ENCODE measurements around the gene JMJD4.

The JMJD4 gene

DNA sequence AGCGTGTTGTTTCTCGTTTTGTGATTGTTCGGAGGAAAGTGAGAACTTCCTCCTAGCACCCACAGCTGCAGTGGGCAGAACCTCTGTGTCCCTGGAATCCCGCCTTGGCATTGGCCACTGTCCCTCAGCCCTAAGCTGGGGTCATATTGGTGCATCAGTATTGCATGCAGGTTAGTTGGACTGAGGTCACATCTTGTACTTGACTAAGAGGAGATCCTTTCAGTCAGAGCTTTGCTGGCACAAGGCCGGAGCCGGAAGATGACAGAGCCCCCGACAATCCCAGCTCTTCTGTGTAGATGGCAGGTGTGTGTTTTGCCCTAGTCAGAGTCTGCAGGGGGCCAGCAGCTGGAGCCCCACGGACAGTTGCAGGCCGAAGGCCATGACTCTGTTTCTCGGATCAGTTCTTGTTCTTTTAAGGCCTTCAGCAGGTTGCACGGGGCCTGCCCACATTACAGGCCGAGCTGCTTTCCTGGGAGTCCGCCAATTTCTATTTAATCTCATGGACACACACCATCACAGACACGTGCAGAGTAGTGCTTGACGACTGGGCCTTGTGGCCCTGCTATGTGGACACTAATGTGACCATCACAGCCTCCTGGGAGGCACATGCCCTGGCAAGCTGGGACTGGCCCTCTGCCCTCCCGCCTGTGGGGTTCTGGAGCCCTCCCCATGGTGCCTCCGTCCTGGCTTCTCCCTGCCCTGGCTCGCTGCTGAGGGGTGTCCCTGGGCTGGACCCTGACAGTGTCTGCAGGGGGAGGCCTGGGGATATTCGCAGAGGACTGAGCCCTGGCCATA lies 15.0 kb upstream of the JMJD4 start:
- Histone ChIP-seq H3K27me3 (ENCODE audit: control insufficient read depth, low read length) (no peaks in the 10 kb centered on the region), H3K36me3 (ENCODE audit: control insufficient read depth, low read length) (no peaks in the 10 kb centered on the region; the same call in 1 of the 2 replicates), H3K4me3 (ENCODE audit: low read length) (no peak overlapping the region), H3K4me2 (ENCODE audit: low read length) (no peak overlapping the region), H3K27ac (ENCODE audit: low read depth, low read length) (no peak overlapping the region), H3K9me3 (ENCODE audit: control insufficient read depth, insufficient read depth, low read length) (no peaks in the 10 kb centered on the region), H4K20me1 (ENCODE audit: control insufficient read depth, insufficient read depth, low read depth, low read length) (0 out of 2 replicates have a peak, but pooled peaks cover 4% of the 10 kb centered on the region), H3F3A (ENCODE audit: control insufficient read depth, insufficient read depth) (no peaks in the 10 kb centered on the region), H3K79me2 (ENCODE audit: control insufficient read depth, low read length) (peaks cover 31% of the 10 kb centered on the region), H3K9me2 (replicated peaks; ENCODE audit: control insufficient read depth, low read length) (no peaks in the 10 kb centered on the region), H3K4me1 (ENCODE audit: control insufficient read depth, low read length) (no peaks in the 10 kb centered on the region)
- TF ChIP-seq, protein P1, sequence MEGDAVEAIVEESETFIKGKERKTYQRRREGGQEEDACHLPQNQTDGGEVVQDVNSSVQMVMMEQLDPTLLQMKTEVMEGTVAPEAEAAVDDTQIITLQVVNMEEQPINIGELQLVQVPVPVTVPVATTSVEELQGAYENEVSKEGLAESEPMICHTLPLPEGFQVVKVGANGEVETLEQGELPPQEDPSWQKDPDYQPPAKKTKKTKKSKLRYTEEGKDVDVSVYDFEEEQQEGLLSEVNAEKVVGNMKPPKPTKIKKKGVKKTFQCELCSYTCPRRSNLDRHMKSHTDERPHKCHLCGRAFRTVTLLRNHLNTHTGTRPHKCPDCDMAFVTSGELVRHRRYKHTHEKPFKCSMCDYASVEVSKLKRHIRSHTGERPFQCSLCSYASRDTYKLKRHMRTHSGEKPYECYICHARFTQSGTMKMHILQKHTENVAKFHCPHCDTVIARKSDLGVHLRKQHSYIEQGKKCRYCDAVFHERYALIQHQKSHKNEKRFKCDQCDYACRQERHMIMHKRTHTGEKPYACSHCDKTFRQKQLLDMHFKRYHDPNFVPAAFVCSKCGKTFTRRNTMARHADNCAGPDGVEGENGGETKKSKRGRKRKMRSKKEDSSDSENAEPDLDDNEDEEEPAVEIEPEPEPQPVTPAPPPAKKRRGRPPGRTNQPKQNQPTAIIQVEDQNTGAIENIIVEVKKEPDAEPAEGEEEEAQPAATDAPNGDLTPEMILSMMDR (IDR thresholded peaks at IDR 0.05; ENCODE audit: low read depth, low read length, poor library complexity, severe bottlenecking): no peak
- TF ChIP-seq EZH2phosphoT487 (IDR thresholded peaks at IDR 0.05; ENCODE audit: borderline replicate concordance, low read length): no peak

DNA sequence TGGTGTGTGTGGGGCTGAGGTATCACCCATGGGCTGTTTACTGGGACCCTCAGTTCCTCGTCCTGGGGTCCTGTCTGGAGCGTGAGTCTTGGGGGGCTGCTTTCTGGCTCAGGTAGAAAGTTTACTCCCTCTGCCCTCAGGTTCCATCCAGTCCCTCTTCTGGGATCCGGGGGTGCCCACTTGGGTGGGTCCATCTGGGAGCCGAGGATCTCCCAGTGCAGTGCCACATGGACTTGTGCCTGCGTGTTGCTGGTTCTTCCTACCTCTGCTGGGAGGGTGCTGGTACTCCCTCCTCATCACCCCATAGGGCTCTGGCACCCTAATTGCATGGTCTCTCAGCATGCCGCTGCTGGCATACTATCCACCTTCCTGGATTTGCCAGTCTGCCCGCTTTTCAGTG lies 14.1 kb upstream of the JMJD4 start:
- no peaks in the 10 kb centered on the region; the same call in 1 of the 2 replicates for H3K36me3 ChIP-seq (ENCODE audit: control insufficient read depth, low read length)
- H3K79me2 ChIP-seq (ENCODE audit: control insufficient read depth, low read length): peaks cover 40% of the 10 kb centered on the region

DNA sequence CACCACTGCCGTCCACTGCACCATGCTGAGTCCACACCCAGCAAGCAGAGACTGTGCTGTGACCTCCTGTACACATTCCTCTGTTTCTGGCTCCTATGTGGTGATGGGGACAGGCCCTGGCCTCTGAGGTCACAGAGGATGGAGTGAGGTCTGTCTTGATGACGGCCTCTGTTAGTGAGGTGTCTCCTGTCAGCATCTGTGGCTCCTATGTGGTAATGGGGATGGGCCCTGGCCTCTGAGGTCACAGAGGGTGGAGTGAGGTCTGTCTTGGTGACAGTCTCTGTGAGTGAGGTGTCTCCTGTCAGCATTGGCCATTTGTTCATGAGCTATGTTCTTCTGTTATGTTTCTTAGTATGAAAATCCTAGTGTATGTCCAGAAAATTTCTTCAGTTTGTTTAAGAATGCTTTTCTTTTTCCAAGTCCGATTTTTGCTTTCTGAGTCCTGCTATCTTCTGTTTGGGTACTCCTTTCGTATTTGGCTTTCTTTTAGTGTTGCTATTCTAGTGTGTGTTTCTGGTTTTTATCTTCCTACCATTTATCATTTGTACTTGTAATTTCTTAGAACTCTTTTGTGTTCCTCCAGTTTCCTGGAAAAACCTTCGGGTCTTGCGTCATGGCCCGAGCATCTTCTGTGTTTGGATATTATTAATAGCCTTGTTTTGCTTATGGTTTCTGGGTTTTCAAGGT lies 13.5 kb upstream of the JMJD4 start:
- TF ChIP-seq, protein P1 (IDR thresholded peaks at IDR 0.05; ENCODE audit: low read depth, low read length, poor library complexity, severe bottlenecking): no peak
- no peak for TF ChIP-seq EZH2phosphoT487 (IDR thresholded peaks at IDR 0.05; ENCODE audit: borderline replicate concordance, low read length)
- no peaks in the 10 kb centered on the region for H3K9me3 ChIP-seq (ENCODE audit: control insufficient read depth, insufficient read depth, low read length)
- no peak overlapping the region for H3K4me2 ChIP-seq (ENCODE audit: low read length)
- 0 out of 2 replicates have a peak, but pooled peaks cover 4% of the 10 kb centered on the region for H4K20me1 ChIP-seq (ENCODE audit: control insufficient read depth, insufficient read depth, low read depth, low read length)
- H3K9me2 ChIP-seq (replicated peaks; ENCODE audit: control insufficient read depth, low read length): no peaks in the 10 kb centered on the region
- peaks cover 41% of the 10 kb centered on the region for H3K79me2 ChIP-seq (ENCODE audit: control insufficient read depth, low read length)
- H3K27ac ChIP-seq (ENCODE audit: low read depth, low read length): no peak overlapping the region
- H3K4me3 ChIP-seq (ENCODE audit: low read length): no peak overlapping the region
- no peaks in the 10 kb centered on the region for H3F3A ChIP-seq (ENCODE audit: control insufficient read depth, insufficient read depth)
- H3K4me1 ChIP-seq (ENCODE audit: control insufficient read depth, low read length): no peaks in the 10 kb centered on the region
- H3K27me3 ChIP-seq (ENCODE audit: control insufficient read depth, low read length): no peaks in the 10 kb centered on the region
- H3K36me3 ChIP-seq (ENCODE audit: control insufficient read depth, low read length): no peaks in the 10 kb centered on the region; the same call in 1 of the 2 replicates

More for the DNA sequence above, 14.1 kb upstream of the JMJD4 start:
- Histone ChIP-seq H3K9me3 (ENCODE audit: control insufficient read depth, insufficient read depth, low read length) (no peaks in the 10 kb centered on the region), H3F3A (ENCODE audit: control insufficient read depth, insufficient read depth) (no peaks in the 10 kb centered on the region), H3K9me2 (replicated peaks; ENCODE audit: control insufficient read depth, low read length) (no peaks in the 10 kb centered on the region), H3K4me2 (ENCODE audit: low read length) (no peak overlapping the region), H3K4me3 (ENCODE audit: low read length) (no peak overlapping the region), H4K20me1 (ENCODE audit: control insufficient read depth, insufficient read depth, low read depth, low read length) (0 out of 2 replicates have a peak, but pooled peaks cover 4% of the 10 kb centered on the region), H3K27ac (ENCODE audit: low read depth, low read length) (no peak overlapping the region), H3K4me1 (ENCODE audit: control insufficient read depth, low read length) (no peaks in the 10 kb centered on the region), H3K27me3 (ENCODE audit: control insufficient read depth, low read length) (no peaks in the 10 kb centered on the region)
- no peak for TF ChIP-seq EZH2phosphoT487 (IDR thresholded peaks at IDR 0.05; ENCODE audit: borderline replicate concordance, low read length)
- TF ChIP-seq, protein P1 (IDR thresholded peaks at IDR 0.05; ENCODE audit: low read depth, low read length, poor library complexity, severe bottlenecking): no peak

Data from DOHH2 (cell line).